ENCODE data around the gene UPK3A. TPM values are rescaled to one million over a fixed set of nuclear protein-coding genes. Genes with fewer than 3 reads are reported as not detected.

UPK3A gene
- polyA plus RNA-seq, 3 donors = 6.0 to 19.0 (median 14.0) TPM

DNA sequence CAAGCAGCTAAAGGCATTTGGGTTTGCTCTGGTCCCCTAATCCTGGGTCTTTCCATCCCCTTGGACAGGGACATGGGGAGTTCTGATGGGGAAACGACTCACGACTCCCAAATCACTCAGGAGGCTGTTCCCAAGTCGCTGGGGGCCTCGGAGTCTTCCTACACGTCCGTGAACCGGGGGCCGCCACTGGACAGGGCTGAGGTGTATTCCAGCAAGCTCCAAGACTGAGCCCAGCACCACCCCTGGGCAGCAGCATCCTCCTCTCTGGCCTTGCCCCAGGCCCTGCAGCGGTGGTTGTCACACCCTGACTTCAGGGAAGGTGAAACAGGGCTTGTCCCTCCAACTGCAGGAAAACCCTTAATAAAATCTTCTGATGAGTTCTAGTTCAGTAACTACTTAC is 10.7 kb downstream of the UPK3A start:
- no peak for TF ChIP-seq CTCF (IDR thresholded peaks at IDR 0.05)
- H3K27me3 ChIP-seq (ENCODE audit: control insufficient read depth in 2 of 2, insufficient read depth in 2 of 2, low read length in 2 of 2) = no peaks in the 10 kb centered on the region
- 96% methylated on average over 5 of the region's 9 CpGs for WGBS (ENCODE audit: insufficient coverage)
- H2AFZ ChIP-seq (ENCODE audit: insufficient read depth, low read depth, low read length, poor library complexity, severe bottlenecking) = no peak overlapping the region
- Mint-ChIP-seq H3K4me1 (peaks cover 33% of the 10 kb centered on the region), H3K4me3 (no peak overlapping the region), H3K9me3 (no peaks in the 10 kb centered on the region), H3K36me3 (peaks cover 0 to 3% of the 10 kb centered on the region in 2 donors), H3K27me3 (ENCODE audit: low read depth in 3 of 3) (peaks cover 0 to 4% (median 3%) of the 10 kb centered on the region in 3 donors), H3K27ac (peak overlapping the region in 4 of 7 donors; percentile 26 to 84 (median 68))
- peaks cover 52 to 67% of the 10 kb centered on the region in 2 donors for H3K4me1 ChIP-seq (ENCODE audit: control insufficient read depth in 1 of 2, insufficient read depth in 2 of 2, low read length in 2 of 2)
- no peak overlapping the region for H3K27ac ChIP-seq (ENCODE audit: low read depth in 1 of 2, low read length in 2 of 2)
- no peaks in the 10 kb centered on the region for H3K9me3 ChIP-seq (replicated peaks in 1 of 2; ENCODE audit: control insufficient read depth in 1 of 2, insufficient read depth in 1 of 2, low read length in 2 of 2)
- DNase-seq = no peak
- no peak overlapping the region for H3K4me2 ChIP-seq (replicated peaks; ENCODE audit: extremely low read depth, low read length, poor library complexity, severe bottlenecking)
- intact Hi-C loops (cut with micrococcal nuclease) = no loop called here
- no peaks in the 10 kb centered on the region for H3K36me3 ChIP-seq (replicated peaks in 1 of 2; ENCODE audit: control insufficient read depth in 1 of 2, insufficient read depth in 2 of 2, low read length in 2 of 2)
- H3K9ac ChIP-seq (ENCODE audit: insufficient read depth, low read length, poor library complexity, severe bottlenecking) = no peak overlapping the region
- no peak overlapping the region for H3K4me3 ChIP-seq (replicated peaks in 1 of 3; ENCODE audit: low read depth in 2 of 3, low read length in 3 of 3)
- H3K79me2 ChIP-seq (ENCODE audit: insufficient read depth, low read length) = no peaks in the 10 kb centered on the region
- no peaks in the 10 kb centered on the region for H4K20me1 ChIP-seq (ENCODE audit: insufficient read depth, low read length)

GRCh38 chr22:45296628-45297297 is 12.0 kb downstream of the UPK3A start:
- Histone ChIP-seq H3K36me3 (replicated peaks in 1 of 2; ENCODE audit: control insufficient read depth in 1 of 2, insufficient read depth in 2 of 2, low read length in 2 of 2) (no peaks in the 10 kb centered on the region), H4K20me1 (ENCODE audit: insufficient read depth, low read length) (no peaks in the 10 kb centered on the region), H3K27ac (ENCODE audit: low read depth in 1 of 2, low read length in 2 of 2) (peak overlapping the region; percentile 72 to 85), H3K4me1 (ENCODE audit: control insufficient read depth in 1 of 2, insufficient read depth in 2 of 2, low read length in 2 of 2) (peaks cover 52 to 67% of the 10 kb centered on the region in 2 donors), H3K9me3 (replicated peaks in 1 of 2; ENCODE audit: control insufficient read depth in 1 of 2, insufficient read depth in 1 of 2, low read length in 2 of 2) (no peaks in the 10 kb centered on the region), H3K79me2 (ENCODE audit: insufficient read depth, low read length) (no peaks in the 10 kb centered on the region), H2AFZ (ENCODE audit: insufficient read depth, low read depth, low read length, poor library complexity, severe bottlenecking) (peak overlapping the region; percentile 80), H3K4me3 (replicated peaks in 1 of 3; ENCODE audit: low read depth in 2 of 3, low read length in 3 of 3) (peak overlapping the region in 1 of 3 experiments; percentile 45), H3K27me3 (ENCODE audit: control insufficient read depth in 2 of 2, insufficient read depth in 2 of 2, low read length in 2 of 2) (no peaks in the 10 kb centered on the region), H3K4me2 (replicated peaks; ENCODE audit: extremely low read depth, low read length, poor library complexity, severe bottlenecking) (peak overlapping the region; percentile 62), H3K9ac (ENCODE audit: insufficient read depth, low read length, poor library complexity, severe bottlenecking) (peak overlapping the region; percentile 44)
- TF ChIP-seq CTCF (IDR thresholded peaks at IDR 0.05) = no peak
- H3K4me1 Mint-ChIP-seq = peaks cover 43% of the 10 kb centered on the region
- H3K27me3 Mint-ChIP-seq (ENCODE audit: low read depth in 3 of 3) = peaks cover 0 to 4% (median 3%) of the 10 kb centered on the region in 3 donors
- DNase-seq = peak; percentile 47 to 58 (median 50)
- intact Hi-C loops (cut with micrococcal nuclease) = no loop called here
- no peaks in the 10 kb centered on the region for H3K9me3 Mint-ChIP-seq
- peak overlapping the region in 1 of 2 donors; percentile 70 for H3K4me3 Mint-ChIP-seq
- WGBS (ENCODE audit: insufficient coverage) = 8% methylated on average over 4 of the region's 13 CpGs
- peaks cover 0 to 3% of the 10 kb centered on the region in 2 donors for H3K36me3 Mint-ChIP-seq
- peak overlapping the region; percentile 68 to 89 (median 89) for H3K27ac Mint-ChIP-seq
